ENCODE data around the gene CYFIP2.

GRCh38 chr5:157270771-157271170, 4.8 kb downstream of the CYFIP2 start:
- TF ChIP-seq YY1 (tag by site-specific recombination; IDR thresholded peaks at IDR 0.05): no peak
- TF ChIP-seq ZNF792 (tag by site-specific recombination; IDR thresholded peaks at IDR 0.05): no peak
- TF ChIP-seq, protein P1, sequence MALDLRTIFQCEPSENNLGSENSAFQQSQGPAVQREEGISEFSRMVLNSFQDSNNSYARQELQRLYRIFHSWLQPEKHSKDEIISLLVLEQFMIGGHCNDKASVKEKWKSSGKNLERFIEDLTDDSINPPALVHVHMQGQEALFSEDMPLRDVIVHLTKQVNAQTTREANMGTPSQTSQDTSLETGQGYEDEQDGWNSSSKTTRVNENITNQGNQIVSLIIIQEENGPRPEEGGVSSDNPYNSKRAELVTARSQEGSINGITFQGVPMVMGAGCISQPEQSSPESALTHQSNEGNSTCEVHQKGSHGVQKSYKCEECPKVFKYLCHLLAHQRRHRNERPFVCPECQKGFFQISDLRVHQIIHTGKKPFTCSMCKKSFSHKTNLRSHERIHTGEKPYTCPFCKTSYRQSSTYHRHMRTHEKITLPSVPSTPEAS (tag by site-specific recombination; IDR thresholded peaks at IDR 0.05): no peak
- TF ChIP-seq, protein P2, sequence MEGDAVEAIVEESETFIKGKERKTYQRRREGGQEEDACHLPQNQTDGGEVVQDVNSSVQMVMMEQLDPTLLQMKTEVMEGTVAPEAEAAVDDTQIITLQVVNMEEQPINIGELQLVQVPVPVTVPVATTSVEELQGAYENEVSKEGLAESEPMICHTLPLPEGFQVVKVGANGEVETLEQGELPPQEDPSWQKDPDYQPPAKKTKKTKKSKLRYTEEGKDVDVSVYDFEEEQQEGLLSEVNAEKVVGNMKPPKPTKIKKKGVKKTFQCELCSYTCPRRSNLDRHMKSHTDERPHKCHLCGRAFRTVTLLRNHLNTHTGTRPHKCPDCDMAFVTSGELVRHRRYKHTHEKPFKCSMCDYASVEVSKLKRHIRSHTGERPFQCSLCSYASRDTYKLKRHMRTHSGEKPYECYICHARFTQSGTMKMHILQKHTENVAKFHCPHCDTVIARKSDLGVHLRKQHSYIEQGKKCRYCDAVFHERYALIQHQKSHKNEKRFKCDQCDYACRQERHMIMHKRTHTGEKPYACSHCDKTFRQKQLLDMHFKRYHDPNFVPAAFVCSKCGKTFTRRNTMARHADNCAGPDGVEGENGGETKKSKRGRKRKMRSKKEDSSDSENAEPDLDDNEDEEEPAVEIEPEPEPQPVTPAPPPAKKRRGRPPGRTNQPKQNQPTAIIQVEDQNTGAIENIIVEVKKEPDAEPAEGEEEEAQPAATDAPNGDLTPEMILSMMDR (tag by site-specific recombination; IDR thresholded peaks at IDR 0.05): no peak
- TF ChIP-seq ZNF610 (tag by site-specific recombination; IDR thresholded peaks at IDR 0.05; ENCODE audit: borderline replicate concordance): no peak
- no peak for TF ChIP-seq ZNF37A (tag by site-specific recombination; IDR thresholded peaks at IDR 0.05)
- TF ChIP-seq PRDM6 (tag by site-specific recombination; IDR thresholded peaks at IDR 0.05): no peak
- no peak for TF ChIP-seq PRDM1 (tag by site-specific recombination; IDR thresholded peaks at IDR 0.05)
- no peak for TF ChIP-seq GLI4 (tag by site-specific recombination; IDR thresholded peaks at IDR 0.05)
- TF ChIP-seq ZNF274 (IDR thresholded peaks at IDR 0.05; ENCODE audit: low read length): no peak
- TF ChIP-seq ZNF274 (tag by site-specific recombination; IDR thresholded peaks at IDR 0.05; ENCODE audit: borderline replicate concordance): no peak
